Measurements from ENCODE around the gene DYSF.

DNA sequence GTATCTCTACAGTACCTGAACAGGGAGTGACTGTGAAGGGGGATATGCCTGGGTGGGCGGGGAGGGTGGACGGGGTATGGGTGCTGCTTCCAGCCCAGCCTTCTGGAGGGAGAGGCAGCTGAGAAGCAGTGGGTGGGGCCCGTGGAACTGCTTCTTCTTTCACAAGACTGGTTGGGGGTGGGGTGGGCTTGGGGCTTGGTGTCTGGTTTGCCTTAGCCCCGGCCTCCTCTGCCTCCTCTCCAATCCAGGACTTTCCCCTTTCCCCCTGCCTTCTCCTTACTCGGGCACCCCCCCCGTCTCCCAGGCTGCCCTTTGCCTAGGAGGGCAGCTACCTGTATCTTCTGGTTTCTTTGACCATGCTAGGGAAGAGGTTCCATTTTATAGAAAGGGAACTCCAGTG, 233.4 kb downstream of the DYSF start:
- TF ChIP-seq EZH2 (optimal IDR thresholded peaks at IDR 0.05; ENCODE audit: low read depth, low read length) = no peak
- TF ChIP-seq CTCF (IDR thresholded peaks at IDR 0.05; ENCODE audit: low read length) = no peak
- TF ChIP-seq EZH2phosphoT487 (IDR thresholded peaks at IDR 0.05; ENCODE audit: low read length) = no peak
